HepG2 (cell line): ENCODE results near the gene LEPR. TPM values are rescaled to one million over a fixed set of nuclear protein-coding genes. Genes with fewer than 3 reads are reported as not detected.

ENCODE experiments used
- BATF2 ChIP-seq: sonication (generic); formaldehyde crosslinking; IDR thresholded peaks from 2 replicates; pipeline ENCODE4 v1.8.0; 2022; ENCODE audit warnings: mild to moderate bottlenecking, missing genetic modification reagents, moderate library complexity
- GMEB1 ChIP-seq: sonication (generic); formaldehyde crosslinking; IDR thresholded peaks from 2 replicates; pipeline ENCODE4 v1.5.1; 2020; ENCODE audit warnings: missing genetic modification reagents, mild to moderate bottlenecking, borderline replicate concordance
- GTF2F1 ChIP-seq: fragments of 150-350 bp; IDR thresholded peaks from 2 replicates; pipeline ENCODE4 v1.6.1; 2014; ENCODE audit warnings: low read length
- HMGA1 ChIP-seq: sonication (generic); formaldehyde crosslinking; conservative IDR thresholded peaks from 2 replicates; pipeline ENCODE4 v1.4.0; 2020; ENCODE audit warnings: missing genetic modification reagents
- IRF2 ChIP-seq: IDR thresholded peaks from 2 replicates; pipeline ENCODE4 v1.6.1; 2018; ENCODE audit warnings: missing genetic modification reagents, missing compliant biosample characterization
- JARID2 ChIP-seq: sonication (generic); formaldehyde crosslinking; IDR thresholded peaks from 2 replicates; pipeline ENCODE4 v1.8.1; 2023; ENCODE audit warnings: missing genetic modification reagents, inconsistent platforms; ENCODE audit not compliant: insufficient replicate concordance
- MLLT10 ChIP-seq: sonication (generic); formaldehyde crosslinking; IDR thresholded peaks from 2 replicates; pipeline ENCODE4 v1.4.0; 2020; ENCODE audit warnings: missing genetic modification reagents
- NR2F2 ChIP-seq: IDR thresholded peaks from 2 replicates; pipeline ENCODE4 v1.6.1; 2012; ENCODE audit warnings: low read depth, inconsistent platforms, borderline replicate concordance
- NR3C1 ChIP-seq: sonication (generic); formaldehyde crosslinking; IDR thresholded peaks from 2 replicates; pipeline ENCODE4 v1.4.0; 2020; ENCODE audit warnings: missing genetic modification reagents
- SAP130 ChIP-seq: IDR thresholded peaks from 2 replicates; pipeline ENCODE4 v1.6.1; 2016; ENCODE audit warnings: low read depth
- SMARCC2 ChIP-seq: fragments of 450-650 bp; IDR thresholded peaks from 2 replicates; pipeline ENCODE4 v1.6.1; 2017; ENCODE audit warnings: antibody characterized with exemption, mild to moderate bottlenecking
- THYN1 ChIP-seq: sonication (generic); formaldehyde crosslinking; IDR thresholded peaks from 2 replicates; pipeline ENCODE4 v1.8.1; 2023; ENCODE audit warnings: low read depth, mild to moderate bottlenecking, moderate library complexity, missing genetic modification reagents, borderline replicate concordance
- ZC3H13 ChIP-seq: sonication (generic); formaldehyde crosslinking; IDR thresholded peaks from 2 replicates; pipeline ENCODE4 v1.8.1; 2023; ENCODE audit warnings: mild to moderate bottlenecking, missing genetic modification reagents, moderate library complexity
- ZFP41 ChIP-seq: sonication (generic); formaldehyde crosslinking; IDR thresholded peaks from 2 replicates; pipeline ENCODE4 v1.4.0; 2020; ENCODE audit warnings: mild to moderate bottlenecking, missing genetic modification reagents, borderline replicate concordance
- ZNF3 ChIP-seq: IDR thresholded peaks from 2 replicates; pipeline ENCODE4 v1.7.0; 2017; ENCODE audit warnings: inconsistent platforms
- ZNF329 ChIP-seq: sonication (generic); formaldehyde crosslinking; IDR thresholded peaks from 2 replicates; pipeline ENCODE4 v1.9.0; 2021; ENCODE audit warnings: low read depth, mild to moderate bottlenecking, missing genetic modification reagents
- ZNF383 ChIP-seq: sonication (generic); formaldehyde crosslinking; IDR thresholded peaks from 2 replicates; pipeline ENCODE4 v1.4.0; 2020; ENCODE audit warnings: missing genetic modification reagents, mild to moderate bottlenecking, borderline replicate concordance
- ZNF484 ChIP-seq: sonication (generic); formaldehyde crosslinking; IDR thresholded peaks from 2 replicates; pipeline ENCODE4 v1.5.1; 2020; ENCODE audit warnings: mild to moderate bottlenecking, low read depth, missing genetic modification reagents, borderline replicate concordance
- ZNF496 ChIP-seq: sonication (generic); formaldehyde crosslinking; IDR thresholded peaks from 2 replicates; pipeline ENCODE4 v1.8.1; 2023; ENCODE audit warnings: mild to moderate bottlenecking, moderate library complexity, missing genetic modification reagents; ENCODE audit not compliant: insufficient replicate concordance
- ZNF512B ChIP-seq: sonication (generic); formaldehyde crosslinking; IDR thresholded peaks from 2 replicates; pipeline ENCODE4 v1.5.1; 2020; ENCODE audit warnings: missing genetic modification reagents, mild to moderate bottlenecking, borderline replicate concordance
- ZNF546 ChIP-seq: sonication (generic); formaldehyde crosslinking; conservative IDR thresholded peaks from 2 replicates; pipeline ENCODE4 v1.8.1; 2023; ENCODE audit warnings: mild to moderate bottlenecking, missing genetic modification reagents
- ZNF598 ChIP-seq: sonication (generic); formaldehyde crosslinking; IDR thresholded peaks from 2 replicates; pipeline ENCODE4 v1.5.1; 2020; ENCODE audit warnings: mild to moderate bottlenecking, missing genetic modification reagents, borderline replicate concordance
- ZNF629 ChIP-seq: sonication (generic); formaldehyde crosslinking; conservative IDR thresholded peaks from 2 replicates; pipeline ENCODE4 v1.5.0; 2020; ENCODE audit warnings: missing genetic modification reagents
- polyA plus RNA-seq, 8 experiments: library from polyadenylated mRNA; depleted of rRNA in 3 of 8; stranded (reverse) in 7 of 8; unstranded in 1 of 8; fragments of >200 nt; fragmentation: Illumina TruSeq in 4 of 8; extraction: Trizol in 4 of 8; gene quantifications; 2 replicates each; pipeline versions ENCODE4 v1.2.1 to v1.2.3, GENCODE V29; 2011 to 2016; ENCODE audit warnings: low read depth in 4 of 8, missing spikeins in 1 of 8, mixed read lengths in 1 of 8; ENCODE audit not compliant: insufficient read depth in 1 of 8
- total RNA-seq, 5 experiments: library from RNA; depleted of rRNA; stranded (reverse); fragments of >200 nt; fragmentation: Illumina TruSeq; extraction: Trizol; gene quantifications; 2 replicates each; pipeline ENCODE4 v1.2.3, GENCODE V29; 2016; ENCODE audit warnings: low read depth in 1 of 5
- TF ChIP-seq, protein P1 (sequence below): sonication (generic); formaldehyde crosslinking; IDR thresholded peaks from 2 replicates; pipeline ENCODE4 v1.8.0; 2022; ENCODE audit warnings: low read depth, missing genetic modification reagents

The LEPR gene
- total and polyA plus RNA-seq, 2 of the 13 experiments (the other 11 are each of a cell fraction or from before 2014, with no cell fraction given): 0.60 to 1.7 TPM

- TF ChIP-seq, protein P1, sequence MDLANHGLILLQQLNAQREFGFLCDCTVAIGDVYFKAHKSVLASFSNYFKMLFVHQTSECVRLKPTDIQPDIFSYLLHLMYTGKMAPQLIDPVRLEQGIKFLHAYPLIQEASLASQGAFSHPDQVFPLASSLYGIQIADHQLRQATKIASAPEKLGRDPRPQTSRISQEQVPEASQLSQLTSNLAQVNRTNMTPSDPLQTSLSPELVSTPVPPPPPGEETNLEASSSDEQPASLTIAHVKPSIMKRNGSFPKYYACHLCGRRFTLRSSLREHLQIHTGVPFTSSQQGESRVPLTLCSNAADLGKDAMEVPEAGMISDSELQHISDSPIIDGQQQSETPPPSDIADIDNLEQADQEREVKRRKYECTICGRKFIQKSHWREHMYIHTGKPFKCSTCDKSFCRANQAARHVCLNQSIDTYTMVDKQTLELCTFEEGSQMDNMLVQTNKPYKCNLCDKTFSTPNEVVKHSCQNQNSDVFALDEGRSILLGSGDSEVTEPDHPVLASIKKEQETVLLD (CRISPR knock-in tag): no peak
- no peak for TF ChIP-seq ZNF3 (CRISPR knock-in tag)
- no peak for TF ChIP-seq SMARCC2
- TF ChIP-seq GTF2F1: no peak
- TF ChIP-seq MLLT10: no peak
- TF ChIP-seq NR3C1 (CRISPR knock-in tag): no peak
- no peak for TF ChIP-seq ZNF629 (CRISPR knock-in tag)
- no peak for TF ChIP-seq ZNF484 (CRISPR knock-in tag)
- TF ChIP-seq ZNF598 (CRISPR knock-in tag): peak; percentile 79; the same call in 1 of the 2 replicates
- TF ChIP-seq ZNF512B (CRISPR knock-in tag): no peak
- no peak for TF ChIP-seq THYN1 (CRISPR knock-in tag)
- TF ChIP-seq SAP130 (CRISPR knock-in tag): no peak; the same call in 1 of the 2 replicates
- TF ChIP-seq ZNF383: no peak
- TF ChIP-seq ZFP41 (CRISPR knock-in tag): no peak
- TF ChIP-seq ZC3H13: 0 out of 2 replicates have a peak, but pooled peaks have one; percentile 50
- no peak for TF ChIP-seq GMEB1 (CRISPR knock-in tag)
- no peak for TF ChIP-seq HMGA1 (CRISPR knock-in tag)
- no peak; the same call in 1 of the 2 replicates for TF ChIP-seq ZNF546 (CRISPR knock-in tag)
- no peak for TF ChIP-seq ZNF329 (CRISPR knock-in tag)
- no peak for TF ChIP-seq IRF2
- TF ChIP-seq JARID2 (CRISPR knock-in tag): no peak
- TF ChIP-seq BATF2: no peak
- TF ChIP-seq ZNF496: no peak
- TF ChIP-seq NR2F2: no peak
Observed at GRCh38 chr1:65419681-65420589, 533 bp upstream of the LEPR start (continued).
